H1 (cell line): ENCODE data around the gene G6PC3. TPM values are rescaled to one million over a fixed set of nuclear protein-coding genes. Genes with fewer than 3 reads are reported as not detected.

Experiments
- BRCA1 ChIP-seq: IDR thresholded peaks from 2 replicates; pipeline ENCODE4 v1.6.1; 2012; ENCODE audit warnings: low read depth, low read length, improper control_type of control experiment
- CEBPB ChIP-seq: IDR thresholded peaks from 2 replicates; pipeline ENCODE4 v1.6.1; 2012; ENCODE audit warnings: low read depth, low read length
- KDM5A ChIP-seq: fragments of 200-600 bp; IDR thresholded peaks from 2 replicates; pipeline ENCODE4 v1.7.1; 2012; ENCODE audit warnings: mild to moderate bottlenecking, low read length, inconsistent platforms, mixed read lengths
- NANOG ChIP-seq: IDR thresholded peaks from 2 replicates; pipeline ENCODE4 v1.6.1; 2011; ENCODE audit warnings: low read length, low read depth, mild to moderate bottlenecking, inconsistent platforms; ENCODE audit not compliant: insufficient read depth, poor library complexity, severe bottlenecking
- RAD21 ChIP-seq, 2 experiments: IDR thresholded peaks in 1 of 2; conservative IDR thresholded peaks in 1 of 2; 2 replicates each; pipeline ENCODE4 v1.6.1; 2011; ENCODE audit warnings: low read depth in 2 of 2, low read length in 2 of 2, improper control_type of control experiment in 1 of 2, inconsistent platforms in 1 of 2, mild to moderate bottlenecking in 1 of 2, moderate library complexity in 1 of 2
- RBBP5 ChIP-seq: IDR thresholded peaks from 2 replicates; pipeline ENCODE4 v1.7.1; 2012; ENCODE audit warnings: low read depth, mild to moderate bottlenecking, inconsistent platforms, low read length, moderate library complexity, borderline replicate concordance
- SP1 ChIP-seq: IDR thresholded peaks from 2 replicates; pipeline ENCODE4 v1.6.1; 2011; ENCODE audit warnings: low read depth, low read length
- SP4 ChIP-seq: IDR thresholded peaks from 2 replicates; pipeline ENCODE4 v1.6.1; 2012; ENCODE audit warnings: low read length, inconsistent platforms
- SUZ12 ChIP-seq: fragments of 200-600 bp; sonication (generic); IDR thresholded peaks from 2 replicates; pipeline ENCODE4 v1.6.1; 2012; ENCODE audit warnings: mild to moderate bottlenecking, inconsistent platforms, low read length, moderate library complexity, mixed read lengths
- TAF1 ChIP-seq: IDR thresholded peaks from 2 replicates; pipeline ENCODE4 v1.6.1; 2011; ENCODE audit warnings: mild to moderate bottlenecking, low read depth, low read length
- polyA plus RNA-seq, 7 experiments: library from polyadenylated mRNA; depleted of rRNA in 3 of 7; stranded (reverse) in 5 of 7; unstranded in 2 of 7; fragments of >200 nt in 5 of 7; fragments of 200-250 nt in 2 of 7; gene quantifications; 1 replicate in 5 of 7; 2 replicates in 1 of 7; 4 replicates in 1 of 7; pipeline versions ENCODE4 v1.2.1 to v1.2.3, GENCODE V29; 2011 to 2013; ENCODE audit warnings: missing spikeins in 2 of 7, mixed read lengths in 2 of 7
- total RNA-seq: library from RNA; stranded (reverse); fragmentation: NEBNext Ultra II Directional; extraction: Animal tissue kit (Norgen Biotek cat#: 25700); gene quantifications from 2 replicates; pipeline ENCODE4 v1.2.1, GENCODE V29; 2021

G6PC3 gene
- total and polyA plus RNA-seq, 2 of the 8 experiments (the other 6 are each of a cell fraction or from before 2014, with no cell fraction given): 104 to 343 TPM

- TF ChIP-seq RBBP5 (no peak), TAF1 (no peak), SUZ12 (no peak), SP1 (no peak), RAD21 (IDR thresholded peaks at IDR 0.05 in 1 of 2, conservative IDR thresholded peaks at IDR 0.05 in 1 of 2; ENCODE audit: low read depth in 2 of 2, low read length in 2 of 2) (no peak), NANOG (no peak), BRCA1 (no peak), KDM5A (no peak), SP4 (no peak), CEBPB (no peak)
- TF ChIP-seq, all 59 proteins: peak for 0
Observed at GRCh38 chr17:44121997-44122815, 51.7 kb downstream of the G6PC3 start (continued).
